GF-D8 (cell line): Measurements from ENCODE around the gene HAPLN3.
"Not testable (repeated sequence)": the region's sequence is repeated elsewhere in the genome, so short reads cannot be mapped to it uniquely, and the experiment has no call there.

Experiments
- DNase-seq: peaks from one replicate; lab custom pipeline; 2025; lab: John Stamatoyannopoulos, UW

The HAPLN3 gene, protein sequence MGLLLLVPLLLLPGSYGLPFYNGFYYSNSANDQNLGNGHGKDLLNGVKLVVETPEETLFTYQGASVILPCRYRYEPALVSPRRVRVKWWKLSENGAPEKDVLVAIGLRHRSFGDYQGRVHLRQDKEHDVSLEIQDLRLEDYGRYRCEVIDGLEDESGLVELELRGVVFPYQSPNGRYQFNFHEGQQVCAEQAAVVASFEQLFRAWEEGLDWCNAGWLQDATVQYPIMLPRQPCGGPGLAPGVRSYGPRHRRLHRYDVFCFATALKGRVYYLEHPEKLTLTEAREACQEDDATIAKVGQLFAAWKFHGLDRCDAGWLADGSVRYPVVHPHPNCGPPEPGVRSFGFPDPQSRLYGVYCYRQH

DNA sequence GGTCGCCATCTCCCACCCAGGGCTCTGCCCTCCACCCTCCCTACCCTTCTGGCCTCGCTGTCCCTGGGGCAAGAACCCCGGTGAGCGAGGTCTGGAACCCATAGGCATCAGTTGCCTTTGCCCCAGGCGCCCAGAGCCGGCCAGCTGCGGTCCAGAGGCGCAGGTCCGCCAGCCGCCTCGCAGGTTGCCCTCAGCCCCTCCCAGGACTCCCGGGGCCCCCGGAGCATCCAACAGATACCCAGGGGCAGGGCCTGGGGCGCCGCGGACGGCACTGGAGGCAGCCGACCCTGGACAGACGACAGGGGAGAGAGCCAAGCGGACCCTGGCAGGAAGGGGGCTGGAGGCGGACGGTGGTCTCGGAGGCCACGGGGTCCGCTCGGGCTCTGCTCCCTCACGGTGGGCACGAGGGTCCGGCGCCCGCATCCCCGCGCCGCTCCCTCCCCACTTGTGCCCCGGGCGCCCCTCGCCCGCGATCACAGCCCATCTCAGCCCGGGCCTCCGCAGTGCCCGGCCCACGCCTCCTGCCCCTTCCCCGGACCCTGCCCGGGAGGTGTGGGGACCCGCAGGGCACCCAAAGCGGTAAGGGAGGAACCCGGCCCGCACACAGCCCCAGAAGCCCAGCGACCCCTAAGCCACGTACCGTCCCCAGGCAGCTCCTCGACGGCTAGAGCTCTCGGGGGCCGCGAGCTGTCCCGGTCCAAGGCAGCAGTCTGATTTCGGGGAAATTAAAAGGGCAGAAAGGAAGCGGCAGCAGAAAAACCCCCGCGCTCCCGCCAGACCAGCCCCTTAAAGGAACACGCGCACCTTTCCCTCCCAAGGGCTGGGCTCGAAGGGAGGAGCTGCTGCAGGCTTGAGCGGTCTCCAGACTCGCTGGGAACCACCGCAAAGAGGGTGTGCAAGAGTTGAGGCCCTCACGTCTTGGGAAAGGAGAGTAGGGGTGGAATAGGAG is at the start of gene HAPLN3:
Gene HAPLN3, minus strand, starts transcription at position 726 of the 949 bp plus-strand sequence. CDS start 8,246 bp downstream, outside the sequence.
- DNase-seq: no peak

DNA sequence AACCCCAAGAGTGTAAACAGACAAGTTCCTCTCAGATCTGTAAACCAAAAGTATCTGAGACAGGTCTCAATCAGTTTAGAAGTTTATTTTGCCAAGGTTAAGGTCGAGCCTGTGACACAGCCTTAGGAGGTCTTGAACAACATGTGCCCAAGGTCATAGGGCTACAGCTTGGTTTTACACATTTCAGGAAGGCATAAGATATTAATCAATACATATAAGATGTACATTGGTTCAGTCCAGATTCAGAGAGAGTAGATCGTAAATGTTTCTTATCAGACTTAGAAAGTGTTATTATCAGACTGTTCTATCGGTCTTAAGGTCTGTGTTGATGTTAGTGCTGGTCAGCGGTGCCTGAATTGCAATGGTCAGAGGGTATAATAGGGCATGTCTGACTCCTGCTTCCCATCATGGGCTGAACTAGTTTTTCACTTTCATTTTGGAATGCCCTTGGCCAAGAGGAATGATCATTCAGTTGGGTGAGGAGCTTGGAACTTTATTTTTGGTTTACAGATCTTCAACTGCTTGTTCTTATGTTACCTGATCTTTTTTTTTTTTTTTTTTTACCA is 44.8 kb upstream of the HAPLN3 start:
- no peak for DNase-seq

DNA sequence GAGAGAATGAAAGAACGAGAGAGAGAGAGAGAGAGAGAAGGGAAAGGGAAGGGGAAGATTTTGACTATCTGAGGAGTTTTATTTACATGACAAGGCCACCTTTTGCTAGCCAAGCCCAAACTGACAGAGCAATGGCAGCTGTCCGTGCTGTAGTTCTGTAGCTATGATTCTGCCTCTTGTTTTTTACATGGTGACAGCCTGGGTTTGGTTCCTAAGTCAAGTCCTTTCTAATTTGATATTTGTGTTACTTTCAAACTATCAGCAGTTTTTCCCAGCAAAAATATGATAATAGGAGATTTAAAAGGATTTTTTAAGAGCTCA is 44.1 kb upstream of the HAPLN3 start:
- no peak for DNase-seq

DNA sequence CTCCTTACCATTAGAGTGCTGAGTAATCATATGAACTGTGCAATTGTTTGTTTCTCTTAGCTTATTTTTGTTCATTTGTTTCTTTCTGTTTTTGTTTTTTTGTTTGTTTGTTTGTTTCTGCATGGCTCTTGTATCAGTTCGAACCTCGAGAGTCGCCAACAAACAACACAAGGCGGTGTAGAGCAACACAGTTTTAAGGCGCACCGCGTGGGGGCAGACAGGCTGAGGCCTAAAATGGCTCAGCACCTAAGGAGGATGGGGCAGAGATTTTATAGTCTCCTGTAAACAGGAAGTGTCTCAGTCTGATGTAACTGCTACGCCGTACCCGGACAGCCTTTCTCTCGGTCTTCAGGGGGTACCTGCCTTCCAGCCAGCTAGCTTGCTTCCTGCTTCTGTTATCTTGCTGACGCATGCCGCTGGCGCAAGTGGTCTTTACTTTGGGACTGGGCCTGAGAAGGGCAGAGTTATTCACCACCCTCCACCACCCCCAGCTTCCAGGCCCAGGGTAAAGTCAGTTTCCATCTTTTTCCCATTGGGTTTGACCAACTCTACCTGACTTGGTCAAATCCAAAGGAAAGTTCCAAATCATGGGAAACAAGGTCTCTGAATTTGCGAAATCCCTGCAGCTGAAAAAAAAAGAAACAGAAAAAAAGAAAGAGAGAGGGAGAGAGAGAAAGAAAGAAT is 43.6 kb upstream of the HAPLN3 start:
- DNase-seq: no peak

DNA sequence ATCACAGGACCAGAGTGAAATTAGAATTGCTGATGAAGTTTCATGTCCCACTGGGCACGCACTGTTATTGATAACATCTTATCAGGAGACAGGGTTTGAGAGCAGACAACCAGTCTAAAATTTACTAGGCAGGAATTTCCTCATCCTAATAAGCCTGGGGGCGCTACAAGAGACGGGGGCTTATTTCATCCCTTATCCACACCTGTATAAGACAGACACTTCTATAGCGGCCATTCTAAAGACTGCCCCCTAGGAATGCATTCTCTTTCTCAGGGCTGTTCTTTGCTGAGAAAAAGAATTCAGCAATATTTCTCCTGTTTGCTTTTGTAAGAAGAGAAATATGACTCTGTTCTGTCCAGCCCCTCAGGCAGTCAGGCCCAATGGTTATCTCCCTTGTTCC is 39.1 kb upstream of the HAPLN3 start:
- DNase-seq: not testable (repeated sequence)

DNA sequence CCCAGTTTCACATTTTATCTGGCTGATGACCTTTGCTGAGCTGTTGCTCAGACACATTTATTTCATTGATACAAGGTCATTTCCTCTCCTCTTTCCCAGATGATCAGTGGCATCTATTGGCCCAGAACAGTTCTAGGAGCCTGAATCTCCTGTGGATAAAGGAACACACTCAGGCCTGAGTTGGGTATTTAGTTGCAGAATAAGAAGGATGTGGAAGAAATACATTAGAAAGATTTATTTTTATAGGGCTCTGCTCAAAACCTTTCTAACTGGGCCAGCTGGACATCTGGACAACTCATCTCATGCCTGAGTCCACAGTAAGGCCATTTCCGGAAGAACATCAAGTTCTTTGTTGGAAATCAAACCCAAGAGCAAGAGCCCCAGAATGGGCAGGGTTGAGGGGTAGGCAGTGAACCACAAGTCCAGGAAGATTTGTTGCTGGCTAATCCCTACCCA is 37.6 kb upstream of the HAPLN3 start:
- DNase-seq: no peak

DNA sequence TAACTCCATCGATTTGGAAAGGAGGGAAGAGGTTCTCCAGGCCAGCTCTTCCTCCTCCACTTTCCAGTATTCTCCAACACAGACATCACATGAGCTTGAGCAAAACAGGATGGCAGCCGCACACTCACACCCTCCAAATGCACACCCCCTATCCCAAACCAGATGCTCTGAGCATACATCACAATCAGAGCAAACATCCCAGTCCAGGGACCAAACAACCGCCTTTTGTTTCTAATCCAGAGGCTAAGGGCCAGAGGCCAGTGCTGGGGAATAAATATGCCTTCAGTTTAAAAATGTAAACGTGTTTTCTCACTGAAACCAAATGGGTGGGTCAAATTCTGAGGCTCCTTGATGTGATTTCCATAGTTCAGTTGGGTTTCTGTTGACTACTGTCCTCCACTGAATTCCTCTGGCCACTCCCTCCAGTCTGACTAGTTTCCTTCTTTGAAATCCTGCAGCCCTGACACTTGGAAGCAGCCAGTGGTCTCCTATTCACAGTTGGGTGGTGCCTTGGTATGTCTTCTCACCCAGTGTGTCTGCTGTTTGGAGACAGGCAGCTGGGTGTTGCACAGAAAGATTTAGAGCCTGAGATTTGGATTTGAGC is 37.0 kb upstream of the HAPLN3 start:
- no peak for DNase-seq

DNA sequence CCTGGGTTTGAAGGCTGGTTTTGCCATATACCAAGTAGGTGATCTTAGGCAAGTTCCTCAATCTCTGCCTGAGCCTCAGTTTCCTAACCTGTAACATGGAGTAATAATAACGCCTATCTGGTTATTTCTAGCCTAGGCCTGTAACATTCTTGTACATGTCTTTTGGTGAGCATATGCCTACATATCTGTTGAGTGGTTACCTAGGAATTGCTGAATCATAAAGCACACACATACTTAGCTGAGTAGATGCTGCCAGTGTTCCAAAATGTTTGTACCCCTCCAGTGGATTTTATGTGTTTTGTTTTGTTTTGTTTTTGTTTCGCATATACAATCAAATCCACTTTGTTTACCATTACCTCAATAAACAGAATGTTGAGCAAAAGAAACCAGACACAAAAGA is 35.2 kb upstream of the HAPLN3 start:
- DNase-seq: no peak

DNA sequence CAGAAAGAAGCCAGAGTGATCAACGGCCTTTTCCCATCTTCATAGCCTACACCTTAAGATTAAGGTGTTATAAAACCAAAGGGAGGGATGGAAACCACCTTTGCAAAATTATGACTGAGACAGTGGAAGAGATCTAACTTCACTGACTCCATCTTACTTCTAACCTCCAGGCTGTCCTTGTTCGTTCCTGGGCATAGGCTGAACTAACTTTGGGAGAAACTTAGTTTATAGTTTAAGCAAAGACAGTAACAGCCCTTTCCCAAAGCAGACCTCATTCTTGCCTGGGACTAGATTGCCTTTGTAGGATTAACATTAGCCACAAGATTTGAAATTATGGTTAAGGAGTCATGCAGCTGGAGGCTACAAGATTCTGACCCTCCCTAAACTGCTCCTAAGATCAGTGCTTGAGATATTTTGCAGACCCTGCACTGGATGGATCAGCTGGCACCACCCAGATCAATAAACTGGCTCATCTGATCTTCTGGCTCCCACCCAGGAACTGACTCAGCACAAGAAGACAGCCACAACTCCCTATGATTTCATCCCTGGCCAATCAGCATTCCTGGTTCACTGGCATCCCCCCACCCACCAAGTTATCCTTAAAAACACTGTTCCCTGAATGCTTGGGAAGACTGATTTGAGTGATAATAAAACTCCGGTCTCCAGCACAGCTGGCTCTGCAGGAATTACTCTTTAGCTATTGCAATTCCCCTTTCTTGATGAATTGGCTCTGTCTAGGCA is 34.2 kb upstream of the HAPLN3 start:
- DNase-seq: not testable (repeated sequence)

DNA sequence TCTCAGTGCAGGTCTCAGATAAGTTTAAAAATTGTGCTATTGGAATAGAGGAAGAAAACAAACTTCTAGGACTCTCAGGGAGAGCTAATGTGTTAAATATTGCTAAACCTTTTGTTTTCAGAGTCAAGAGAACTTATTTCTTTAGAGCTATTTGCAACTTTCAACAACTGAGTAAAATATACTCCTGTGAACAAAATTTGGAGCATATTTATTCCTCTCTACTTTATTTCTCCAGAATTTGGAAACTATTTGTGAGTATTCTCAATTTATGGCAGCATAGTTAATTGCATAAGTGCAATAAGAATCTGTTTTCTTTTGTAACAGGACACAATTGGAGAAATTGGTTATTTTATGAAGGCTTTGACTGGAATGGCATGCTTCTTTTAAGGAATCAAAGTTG is 32.8 kb upstream of the HAPLN3 start:
- DNase-seq: not testable (repeated sequence)

DNA sequence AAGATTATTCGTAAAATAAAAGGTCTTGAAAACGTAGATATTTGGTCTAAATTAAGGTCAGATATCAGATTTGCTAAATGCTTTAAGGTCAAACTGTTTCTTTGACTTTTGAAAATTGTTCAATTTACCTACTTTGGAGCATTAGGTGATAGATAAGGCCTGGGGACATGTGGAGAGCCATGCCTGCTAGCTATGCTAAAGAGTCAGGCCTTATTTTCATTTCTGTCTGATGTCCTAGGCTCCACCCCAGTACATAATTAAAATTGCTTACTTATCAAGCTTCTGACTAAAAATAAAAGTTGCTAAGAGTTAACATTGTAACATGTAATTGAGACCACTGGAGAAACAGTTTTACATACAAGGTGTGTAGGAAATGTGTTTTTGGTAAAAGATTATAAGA is 30.3 kb upstream of the HAPLN3 start:
- not testable (repeated sequence) for DNase-seq

DNA sequence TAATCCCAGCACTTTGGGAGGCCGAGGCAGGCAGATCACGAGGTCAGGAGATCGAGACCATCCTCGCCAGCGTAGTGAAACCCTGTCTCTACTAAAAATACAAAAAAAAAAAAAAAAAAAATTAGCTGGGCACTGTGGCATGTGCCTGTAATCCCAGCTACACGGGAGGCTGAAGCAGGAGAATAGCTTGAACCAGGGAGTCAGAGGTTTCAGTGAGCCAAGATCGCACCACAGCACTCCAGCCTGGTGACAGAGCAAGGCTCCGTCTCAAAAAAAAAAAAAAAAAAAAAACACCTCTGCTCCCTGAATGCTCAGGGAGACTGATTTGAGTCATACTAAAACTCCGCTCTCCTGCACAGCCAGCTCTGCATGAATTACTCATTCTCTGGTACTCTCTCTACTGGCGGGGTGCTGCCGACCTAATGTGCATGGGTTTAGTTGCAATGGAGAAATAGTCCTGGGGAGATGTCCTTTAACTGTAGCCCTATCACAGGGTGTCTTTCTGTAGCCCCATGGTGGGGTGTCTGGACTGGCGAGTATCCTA is 25.6 kb upstream of the HAPLN3 start:
- not testable (repeated sequence) for DNase-seq

DNA sequence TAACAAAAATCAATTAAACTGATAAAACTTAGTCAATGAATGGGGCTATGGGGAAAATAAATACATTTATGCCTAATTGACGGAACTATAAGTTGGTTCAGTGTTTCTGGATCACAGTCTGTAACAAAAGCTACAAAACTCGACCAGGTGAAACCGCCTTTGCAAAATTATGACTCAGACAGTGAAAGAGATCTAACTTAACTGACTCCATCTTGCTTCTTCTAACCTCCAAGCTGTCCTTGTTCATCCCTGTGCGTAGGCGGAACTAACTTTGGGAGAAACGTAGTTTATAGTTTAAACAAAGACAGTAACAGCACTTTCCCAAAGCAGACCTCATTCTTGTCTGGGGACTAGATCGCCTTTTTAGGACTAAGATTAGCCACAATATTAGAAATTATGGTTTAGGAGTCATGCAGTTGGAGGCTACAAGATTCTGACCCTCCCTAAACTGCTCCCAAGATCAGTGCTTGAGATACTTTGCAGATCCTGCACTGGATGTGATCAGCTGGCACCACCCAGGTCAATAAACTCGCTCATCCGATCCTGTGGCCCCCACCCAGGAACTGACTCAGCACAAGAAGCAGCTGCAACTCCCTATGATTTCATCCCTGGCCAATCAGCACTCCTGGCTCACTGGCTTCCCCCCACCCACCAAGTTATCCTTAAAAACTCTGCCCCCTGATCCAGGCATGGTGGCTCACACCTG is 25.0 kb upstream of the HAPLN3 start:
- no peak for DNase-seq

DNA sequence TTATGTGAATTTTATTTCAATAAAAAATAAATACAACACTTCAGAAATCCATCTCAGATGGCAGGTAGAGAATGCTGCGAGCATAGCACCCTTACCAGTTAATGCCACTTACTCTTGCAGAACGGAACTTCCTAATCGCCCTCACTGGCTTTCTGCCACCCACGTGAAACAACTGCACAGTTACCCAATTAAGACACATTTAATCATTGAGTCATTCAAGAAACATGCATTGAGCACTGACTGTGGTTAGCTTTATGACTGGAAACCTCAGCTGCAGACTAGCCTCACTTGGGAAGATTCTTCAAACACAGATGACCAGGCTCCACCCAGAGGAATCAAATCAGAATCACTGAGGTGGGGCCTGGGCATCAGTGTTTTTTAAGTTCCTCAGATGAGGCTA is 23.4 kb upstream of the HAPLN3 start:
- DNase-seq: no peak

DNA sequence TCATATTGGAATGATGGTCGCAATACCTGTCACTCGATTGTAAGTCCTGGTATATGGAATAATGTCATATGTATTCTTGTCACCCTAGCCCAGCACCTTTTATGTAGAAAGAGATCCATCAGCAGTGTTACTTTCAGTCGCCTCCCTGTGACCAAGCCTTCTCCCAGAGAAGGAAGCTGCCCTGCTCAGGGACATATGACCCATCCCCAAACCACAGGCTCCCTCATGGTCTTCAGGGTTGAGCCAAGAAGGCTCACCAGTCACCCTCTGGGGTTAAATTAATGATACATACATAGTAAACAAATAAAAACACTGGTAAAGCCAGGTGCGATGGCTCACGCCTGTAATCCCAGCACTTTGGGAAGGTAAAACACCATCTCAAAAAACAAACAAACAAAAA is 22.4 kb upstream of the HAPLN3 start:
- DNase-seq: no peak

DNA sequence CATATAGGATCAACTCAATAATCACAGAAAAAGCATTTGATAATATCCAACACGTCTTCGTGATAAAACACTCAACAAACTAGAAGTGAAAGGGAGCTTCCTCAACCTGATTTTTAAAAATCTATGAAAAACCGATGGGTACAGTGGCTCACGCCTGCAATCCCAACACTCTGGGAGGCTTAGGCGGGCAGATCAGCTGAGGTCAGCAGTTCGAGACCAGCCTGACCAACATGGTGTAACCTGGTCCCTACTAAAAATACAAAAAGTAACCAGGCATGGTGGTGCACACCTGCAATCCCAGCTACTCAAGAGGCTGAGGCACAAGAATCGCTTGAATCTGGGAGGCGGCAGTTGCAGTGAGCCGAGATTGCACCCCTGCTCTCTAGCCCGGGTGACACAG is 20.0 kb upstream of the HAPLN3 start:
- DNase-seq: no peak

DNA sequence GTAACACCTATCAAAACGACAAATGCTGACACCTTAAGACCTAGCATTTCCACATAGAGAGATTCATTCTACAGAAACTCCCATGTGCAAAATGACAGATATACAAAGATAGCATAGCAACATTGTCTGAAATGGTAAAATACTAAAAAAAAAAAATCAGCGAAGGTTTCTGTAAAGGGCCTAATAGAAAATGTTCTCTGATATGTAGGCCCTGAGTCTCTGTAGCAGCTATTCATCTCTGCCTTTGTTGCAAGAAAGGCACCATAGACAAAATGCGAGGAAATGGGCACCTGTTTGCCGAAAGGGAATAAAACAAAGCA is 18.5 kb upstream of the HAPLN3 start:
- DNase-seq: no peak

DNA sequence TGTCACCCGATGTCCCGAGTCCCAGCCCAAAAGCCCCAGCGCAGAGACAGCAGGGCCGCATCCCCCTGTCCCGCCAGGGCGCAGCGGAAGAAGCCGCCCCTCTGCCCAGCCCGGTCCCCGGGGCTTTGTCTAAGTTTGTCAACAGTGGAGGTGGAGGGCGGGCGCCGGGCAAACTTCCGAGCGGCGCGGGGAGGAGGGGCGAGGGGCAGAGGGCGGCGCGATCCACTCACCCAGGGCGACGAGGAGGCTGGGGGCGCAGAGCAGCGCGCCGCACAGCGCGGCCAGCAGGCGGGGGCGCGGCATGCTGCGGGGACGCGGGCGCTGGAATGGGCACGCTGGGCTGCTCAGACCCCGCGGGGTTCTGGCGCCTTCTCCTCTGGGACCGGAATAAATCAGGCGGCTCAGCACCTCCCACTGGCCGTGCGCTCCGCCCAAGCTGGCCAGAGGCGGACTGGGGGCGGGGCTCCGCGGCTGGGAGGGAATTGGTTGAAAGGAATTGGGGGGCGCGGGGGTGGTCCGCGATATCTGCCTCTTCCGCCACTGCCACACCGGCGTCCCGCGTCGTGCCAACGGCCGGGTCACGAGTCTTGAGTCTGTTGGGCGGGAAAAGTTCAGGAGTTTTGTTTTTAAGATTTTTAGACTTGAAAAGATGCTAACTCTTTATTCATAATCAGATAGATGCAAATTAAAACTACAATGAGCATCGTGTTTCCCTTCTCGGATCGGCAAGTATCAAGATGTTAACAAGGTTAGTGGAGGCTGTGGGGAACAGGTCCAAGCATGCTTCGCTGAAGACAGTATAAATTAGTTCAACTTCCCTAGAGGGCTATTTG is 17.9 kb upstream of the HAPLN3 start, which contains the start of gene MFGE8:
Gene MFGE8, minus strand, starts transcription at position 363 of the 833 bp plus-strand sequence. Its CDS starts 60 bp downstream, at position 303.
- DNase-seq: no peak

DNA sequence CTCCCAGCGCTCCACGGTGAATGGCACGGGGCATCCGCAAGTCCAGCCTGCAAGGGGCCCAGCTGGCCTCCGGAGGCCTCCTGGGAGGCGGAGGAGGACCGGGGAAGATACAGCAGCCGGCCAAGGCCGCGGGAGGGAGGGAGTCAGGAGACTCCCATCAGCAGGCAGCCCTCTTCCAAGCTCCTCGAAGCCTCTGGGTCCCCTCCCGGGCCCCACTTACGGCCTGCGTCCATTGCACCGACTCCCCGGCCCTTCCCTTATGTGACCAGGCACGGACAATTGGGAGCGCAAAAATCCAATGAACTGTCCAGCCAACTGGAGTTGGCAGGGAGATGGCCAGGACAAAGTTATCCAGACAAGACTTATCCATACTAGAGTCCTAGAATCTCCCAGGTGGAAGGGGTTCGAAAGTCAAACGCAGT is 17.2 kb upstream of the HAPLN3 start:
- no peak for DNase-seq
